GM12878 (cell line): Measurements from ENCODE around the gene ZNF45. TPM values are rescaled to one million over a fixed set of nuclear protein-coding genes. Genes with fewer than 3 reads are reported as not detected.

ENCODE experiments used
- ATAC-seq: fragments of 200-7000 bp; cut with Tn5 transposase; 3 replicates; pipeline ENCODE4 v1.9.1; 2020; ENCODE audit warnings: mild to moderate bottlenecking, moderate library complexity
- BruUV-seq: library from RNA; stranded (reverse); fragments of 400-500 nt; replicated peaks from 2 replicates; lab custom pipeline; 2021; lab: Mats Ljungman, UMichigan
- CTCF ChIA-PET: fragments of 300-600 bp; sonication (Branson Sonifier 250); formaldehyde crosslinking; extraction: SDS; loops from one replicate; lab custom pipeline; 2021; ENCODE audit warnings: inconsistent platforms; lab: Yijun Ruan, JAX
- POLR2A ChIA-PET: fragments of 350-600 bp; formaldehyde crosslinking; extraction: SDS; loops from one replicate; lab custom pipeline; 2021; ENCODE audit warnings: inconsistent platforms; lab: Charles Lee
- RAD21 ChIA-PET: fragments of 300-600 bp; sonication (Branson Sonifier 250); formaldehyde crosslinking; loops from one replicate; lab custom pipeline; 2023; ENCODE audit warnings: antibody characterized with exemption; ENCODE audit not compliant: unreplicated experiment; lab: Charles Lee
- SMC1A ChIA-PET: fragments of 300-600 bp; sonication (Branson Sonifier 250); formaldehyde crosslinking; loops from one replicate; lab custom pipeline; 2023; ENCODE audit not compliant: unreplicated experiment, uncharacterized antibody; lab: Charles Lee
- DNase-seq: peaks from one replicate; pipeline ENCODE4 v3.0.0-alpha.2; 2011; ENCODE audit warnings: low read depth, low spot score
- FAIRE-seq: peaks from 3 replicates; lab custom pipeline; 2011; peaks lifted over from hg19 to GRCh38; lab: Jason Lieb, UNC
- H2AFZ ChIP-seq: 2 replicates; pipeline ENCODE4 v1.6.0; 2011; ENCODE audit warnings: low read depth, low read length, control low read depth; ENCODE audit not compliant: control insufficient read depth
- H3K27ac ChIP-seq: 2 replicates; pipeline ENCODE4 v1.5.1; 2011; ENCODE audit warnings: control low read depth; ENCODE audit not compliant: control insufficient read depth, insufficient read depth
- H3K27me3 ChIP-seq, 2 experiments: replicated peaks in 1 of 2; 2 replicates each; pipeline versions ENCODE4 v1.6.0 to v1.6.1; 2011; ENCODE audit warnings: low read length in 1 of 2; ENCODE audit not compliant: control insufficient read depth in 2 of 2, insufficient read depth in 2 of 2
- H3K36me3 ChIP-seq, 2 experiments: 2 replicates each; pipeline ENCODE4 v1.5.1; 2011; ENCODE audit warnings: low read length in 1 of 2; ENCODE audit not compliant: control insufficient read depth in 2 of 2, insufficient read depth in 2 of 2
- H3K4me1 ChIP-seq: 2 replicates; pipeline ENCODE4 v1.6.1; 2011; ENCODE audit warnings: mild to moderate bottlenecking, low read length, moderate library complexity, mixed read lengths; ENCODE audit not compliant: control insufficient read depth, insufficient read depth
- H3K4me2 ChIP-seq: 2 replicates; pipeline ENCODE4 v1.6.0; 2011; ENCODE audit warnings: control low read depth; ENCODE audit not compliant: control insufficient read depth, insufficient read depth
- H3K4me3 ChIP-seq: fragments of 200-600 bp; sonication (generic); 2 replicates; pipeline ENCODE4 v1.5.1; 2016
- H3K79me2 ChIP-seq: 2 replicates; pipeline ENCODE4 v1.6.0; 2011; ENCODE audit warnings: low read length; ENCODE audit not compliant: control insufficient read depth, insufficient read depth
- H3K9ac ChIP-seq: 2 replicates; pipeline ENCODE4 v1.8.0; 2011; ENCODE audit warnings: low read length, control low read depth, mixed read lengths; ENCODE audit not compliant: control insufficient read depth, insufficient read depth
- H3K9me3 ChIP-seq: replicated peaks from 3 replicates; pipeline ENCODE4 v1.5.1; 2011; ENCODE audit warnings: mild to moderate bottlenecking, low read length; ENCODE audit not compliant: control insufficient read depth, insufficient read depth
- H4K20me1 ChIP-seq: 2 replicates; pipeline ENCODE4 v1.6.0; 2011; ENCODE audit not compliant: control insufficient read depth, insufficient read depth
- CBFB ChIP-seq: IDR thresholded peaks from 2 replicates; pipeline ENCODE4 v1.6.1; 2016; ENCODE audit warnings: antibody characterized with exemption, low read depth
- CBX5 ChIP-seq: sonication (generic); IDR thresholded peaks from 2 replicates; pipeline ENCODE4 v1.6.1; 2016; ENCODE audit warnings: low read depth, moderate library complexity, mild to moderate bottlenecking, inconsistent platforms
- FOXM1 ChIP-seq: IDR thresholded peaks from 2 replicates; pipeline ENCODE4 v1.6.1; 2012; ENCODE audit warnings: low read depth, mild to moderate bottlenecking, inconsistent platforms, low read length, moderate library complexity
- IRF4 ChIP-seq: IDR thresholded peaks from 2 replicates; pipeline ENCODE4 v1.6.1; 2011; ENCODE audit warnings: low read depth, low read length
- KAT2A ChIP-seq: conservative IDR thresholded peaks from 2 replicates; pipeline ENCODE4 v1.6.1; 2011; ENCODE audit warnings: low read depth, low read length; ENCODE audit not compliant: control insufficient read depth
- KDM1A ChIP-seq: fragments of 200-600 bp; sonication (generic); IDR thresholded peaks from 2 replicates; pipeline ENCODE4 v1.6.1; 2016; ENCODE audit warnings: borderline replicate concordance
- MYC ChIP-seq: IDR thresholded peaks from 2 replicates; pipeline ENCODE4 v1.6.1; 2011; ENCODE audit warnings: mild to moderate bottlenecking, low read length, moderate library complexity, inconsistent platforms; ENCODE audit not compliant: insufficient read depth, insufficient replicate concordance, insufficient read length, severe bottlenecking
- PML ChIP-seq: IDR thresholded peaks from 2 replicates; pipeline ENCODE4 v1.6.1; 2012; ENCODE audit warnings: low read length, inconsistent platforms
- POLR2A ChIP-seq: IDR thresholded peaks from 2 replicates; pipeline ENCODE4 v1.6.1; 2011; ENCODE audit warnings: low read depth, mild to moderate bottlenecking, low read length
- RFX5 ChIP-seq: IDR thresholded peaks from 2 replicates; pipeline ENCODE4 v1.6.1; 2011; ENCODE audit warnings: low read depth, low read length, improper control_type of control experiment
- SIN3A ChIP-seq: IDR thresholded peaks from 2 replicates; pipeline ENCODE4 v1.6.1; 2012; ENCODE audit warnings: low read depth, low read length, improper control_type of control experiment
- SREBF1 ChIP-seq: IDR thresholded peaks from 2 replicates; pipeline ENCODE4 v1.6.1; 2012; ENCODE audit warnings: mild to moderate bottlenecking, low read length
- TAF1 ChIP-seq: IDR thresholded peaks from 2 replicates; pipeline ENCODE4 v1.6.1; 2011; ENCODE audit warnings: mild to moderate bottlenecking, low read depth, low read length, borderline replicate concordance
- WRNIP1 ChIP-seq: IDR thresholded peaks from 2 replicates; pipeline ENCODE4 v1.6.1; 2011; ENCODE audit warnings: low read depth, low read length, improper control_type of control experiment, borderline replicate concordance
- ZSCAN29 ChIP-seq: fragments of 450-650 bp; IDR thresholded peaks from 2 replicates; pipeline ENCODE4 v1.6.1; 2017; ENCODE audit warnings: mild to moderate bottlenecking, moderate library complexity
- WGBS: methylation state at CpG from one replicate; pipeline ENCODE4 v1.1.6; 2016; ENCODE audit warnings: low lambda C conversion rate; ENCODE audit not compliant: insufficient replicate concordance, insufficient coverage; ENCODE audit errors: missing lambda C conversion rate; 5-methylcytosine and 5-hydroxymethylcytosine counted together
- in situ Hi-C: fragments of 300-500 bp; cut with MboI; formaldehyde crosslinking; loops from 9 replicates; pipeline ENCODE4 v1.14.3; 2018; ENCODE audit warnings: mixed read lengths
- intact Hi-C: fragments of 100-400 bp; cut with micrococcal nuclease; formaldehyde crosslinking; loops from one replicate; pipeline ENCODE4 v1.14.2; 2022; ENCODE audit not compliant: unreplicated experiment
- polyA plus RNA-seq, 11 experiments: library from polyadenylated mRNA; depleted of rRNA in 4 of 11; unstranded in 6 of 11; stranded (reverse) in 5 of 11; fragments of >200 nt; fragmentation: Nextera tagmentation in 4 of 11; fragmentation: Illumina TruSeq in 1 of 11; extraction: Ambion mirVana in 4 of 11; extraction: Trizol in 1 of 11; gene quantifications; 1 replicate in 1 of 11; 2 replicates in 10 of 11; pipeline versions ENCODE4 v1.2.1 to v1.2.3, GENCODE V29; 2011 to 2016; ENCODE audit warnings: inconsistent platforms in 2 of 11, missing spikeins in 2 of 11, low read depth in 1 of 11
- total RNA-seq, 4 experiments: library from RNA; depleted of rRNA in 3 of 4; stranded (reverse); fragments of >200 nt in 3 of 4; fragmentation: Illumina TruSeq in 1 of 4; extraction: Trizol in 1 of 4; gene quantifications; 2 replicates each; pipeline versions ENCODE4 v1.2.1 to v1.2.3, GENCODE V29; 2013 to 2021
- TF ChIP-seq, protein P1 (sequence below): fragments of 450-650 bp; IDR thresholded peaks from 2 replicates; pipeline ENCODE4 v1.6.1; 2016; ENCODE audit warnings: mild to moderate bottlenecking, moderate library complexity, borderline replicate concordance
- TF ChIP-seq, protein P2 (sequence below): IDR thresholded peaks from 2 replicates; pipeline ENCODE4 v1.6.1; 2011; ENCODE audit warnings: borderline replicate concordance, low read depth, mild to moderate bottlenecking, moderate library complexity, mixed read lengths, low read length; ENCODE audit not compliant: insufficient read depth; ENCODE audit errors: extremely low read length
- TF ChIP-seq, protein P3 (sequence below): fragments of 450-650 bp; IDR thresholded peaks from 2 replicates; pipeline ENCODE4 v1.6.1; 2017; ENCODE audit warnings: mild to moderate bottlenecking, low read depth, inconsistent platforms; ENCODE audit not compliant: poor library complexity, severe bottlenecking

The ZNF45 gene
- total and polyA plus RNA-seq, 10 of the 15 experiments (the other 5 are each of a cell fraction or from before 2014, with no cell fraction given) = 4.2 to 23.1 (median 15.9) TPM

DNA sequence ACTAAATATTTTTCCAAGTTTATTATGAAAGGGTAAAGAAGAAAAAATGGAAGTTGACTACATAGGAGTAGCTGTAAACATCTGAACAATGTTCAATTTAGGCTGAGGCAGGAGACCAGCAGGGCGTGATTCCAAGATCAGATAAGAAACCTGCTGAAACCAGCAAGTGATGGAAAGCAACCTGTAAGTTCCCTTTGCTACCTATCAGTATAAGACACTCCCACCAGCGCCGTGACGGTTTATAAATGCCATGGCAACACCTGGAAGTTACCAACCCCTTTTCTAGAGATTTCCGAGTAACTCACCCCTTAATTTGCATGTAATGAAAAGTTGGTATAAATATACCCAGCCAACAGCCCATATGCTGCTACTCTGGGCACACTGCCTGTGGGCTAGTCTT lies 1.1 kb upstream of the ZNF45 start:
- Histone ChIP-seq H3K27ac (no peak overlapping the region), H3K4me3 (no peak overlapping the region), H3K79me2 (peaks cover 9% of the 10 kb centered on the region), H3K9ac (no peak overlapping the region), H3K4me1 (no peaks in the 10 kb centered on the region), H3K27me3 (no peaks in the 10 kb centered on the region), H2AFZ (no peak overlapping the region), H3K36me3 (peaks cover 0 to 4% of the 10 kb centered on the region in 2 experiments; a peak in 1 of 4 replicates), H4K20me1 (no peaks in the 10 kb centered on the region), H3K4me2 (no peak overlapping the region), H3K9me3 (peaks cover 4% of the 10 kb centered on the region; the same call in 1 of the 3 replicates)
- no peak for FAIRE-seq
- TF ChIP-seq, protein P1, sequence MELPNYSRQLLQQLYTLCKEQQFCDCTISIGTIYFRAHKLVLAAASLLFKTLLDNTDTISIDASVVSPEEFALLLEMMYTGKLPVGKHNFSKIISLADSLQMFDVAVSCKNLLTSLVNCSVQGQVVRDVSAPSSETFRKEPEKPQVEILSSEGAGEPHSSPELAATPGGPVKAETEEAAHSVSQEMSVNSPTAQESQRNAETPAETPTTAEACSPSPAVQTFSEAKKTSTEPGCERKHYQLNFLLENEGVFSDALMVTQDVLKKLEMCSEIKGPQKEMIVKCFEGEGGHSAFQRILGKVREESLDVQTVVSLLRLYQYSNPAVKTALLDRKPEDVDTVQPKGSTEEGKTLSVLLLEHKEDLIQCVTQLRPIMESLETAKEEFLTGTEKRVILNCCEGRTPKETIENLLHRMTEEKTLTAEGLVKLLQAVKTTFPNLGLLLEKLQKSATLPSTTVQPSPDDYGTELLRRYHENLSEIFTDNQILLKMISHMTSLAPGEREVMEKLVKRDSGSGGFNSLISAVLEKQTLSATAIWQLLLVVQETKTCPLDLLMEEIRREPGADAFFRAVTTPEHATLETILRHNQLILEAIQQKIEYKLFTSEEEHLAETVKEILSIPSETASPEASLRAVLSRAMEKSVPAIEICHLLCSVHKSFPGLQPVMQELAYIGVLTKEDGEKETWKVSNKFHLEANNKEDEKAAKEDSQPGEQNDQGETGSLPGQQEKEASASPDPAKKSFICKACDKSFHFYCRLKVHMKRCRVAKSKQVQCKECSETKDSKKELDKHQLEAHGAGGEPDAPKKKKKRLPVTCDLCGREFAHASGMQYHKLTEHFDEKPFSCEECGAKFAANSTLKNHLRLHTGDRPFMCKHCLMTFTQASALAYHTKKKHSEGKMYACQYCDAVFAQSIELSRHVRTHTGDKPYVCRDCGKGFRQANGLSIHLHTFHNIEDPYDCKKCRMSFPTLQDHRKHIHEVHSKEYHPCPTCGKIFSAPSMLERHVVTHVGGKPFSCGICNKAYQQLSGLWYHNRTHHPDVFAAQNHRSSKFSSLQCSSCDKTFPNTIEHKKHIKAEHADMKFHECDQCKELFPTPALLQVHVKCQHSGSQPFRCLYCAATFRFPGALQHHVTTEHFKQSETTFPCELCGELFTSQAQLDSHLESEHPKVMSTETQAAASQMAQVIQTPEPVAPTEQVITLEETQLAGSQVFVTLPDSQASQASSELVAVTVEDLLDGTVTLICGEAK = no peak
- TF ChIP-seq TAF1 = no peak
- TF ChIP-seq MYC = no peak
- no peak for TF ChIP-seq SIN3A
- no peak for TF ChIP-seq KDM1A
- no peak for TF ChIP-seq RFX5
- no peak for TF ChIP-seq ZSCAN29
- no peak for TF ChIP-seq FOXM1
- TF ChIP-seq SREBF1 = no peak
- no peak for TF ChIP-seq CBX5
- TF ChIP-seq WRNIP1 = no peak
- no peak for TF ChIP-seq IRF4
- TF ChIP-seq, protein P2, sequence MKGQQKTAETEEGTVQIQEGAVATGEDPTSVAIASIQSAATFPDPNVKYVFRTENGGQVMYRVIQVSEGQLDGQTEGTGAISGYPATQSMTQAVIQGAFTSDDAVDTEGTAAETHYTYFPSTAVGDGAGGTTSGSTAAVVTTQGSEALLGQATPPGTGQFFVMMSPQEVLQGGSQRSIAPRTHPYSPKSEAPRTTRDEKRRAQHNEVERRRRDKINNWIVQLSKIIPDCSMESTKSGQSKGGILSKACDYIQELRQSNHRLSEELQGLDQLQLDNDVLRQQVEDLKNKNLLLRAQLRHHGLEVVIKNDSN = no peak
- no peak for TF ChIP-seq POLR2A
- TF ChIP-seq PML = no peak
- no peak for TF ChIP-seq CBFB
- TF ChIP-seq, protein P3, sequence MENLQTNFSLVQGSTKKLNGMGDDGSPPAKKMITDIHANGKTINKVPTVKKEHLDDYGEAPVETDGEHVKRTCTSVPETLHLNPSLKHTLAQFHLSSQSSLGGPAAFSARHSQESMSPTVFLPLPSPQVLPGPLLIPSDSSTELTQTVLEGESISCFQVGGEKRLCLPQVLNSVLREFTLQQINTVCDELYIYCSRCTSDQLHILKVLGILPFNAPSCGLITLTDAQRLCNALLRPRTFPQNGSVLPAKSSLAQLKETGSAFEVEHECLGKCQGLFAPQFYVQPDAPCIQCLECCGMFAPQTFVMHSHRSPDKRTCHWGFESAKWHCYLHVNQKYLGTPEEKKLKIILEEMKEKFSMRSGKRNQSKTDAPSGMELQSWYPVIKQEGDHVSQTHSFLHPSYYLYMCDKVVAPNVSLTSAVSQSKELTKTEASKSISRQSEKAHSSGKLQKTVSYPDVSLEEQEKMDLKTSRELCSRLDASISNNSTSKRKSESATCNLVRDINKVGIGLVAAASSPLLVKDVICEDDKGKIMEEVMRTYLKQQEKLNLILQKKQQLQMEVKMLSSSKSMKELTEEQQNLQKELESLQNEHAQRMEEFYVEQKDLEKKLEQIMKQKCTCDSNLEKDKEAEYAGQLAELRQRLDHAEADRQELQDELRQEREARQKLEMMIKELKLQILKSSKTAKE = no peak
- no peak for TF ChIP-seq KAT2A
- POLR2A ChIA-PET = interaction anchor here (1.2 to 2.9 kb wide), 2 partner anchors 15 to 67 kb away, joined by 4 to 16 read pairs; partner anchors contain the start of gene ZNF221
- intact Hi-C loops = loop anchor here (1.0 to 10.0 kb wide), 2 partner anchors 15 to 159 kb away; partner anchors contain the start of genes ZNF221 and ZNF224
- ATAC-seq = no peak
- 51% methylated on average over 5 of the region's 5 CpGs for WGBS
- no TSS peak for BruUV-seq
- in situ Hi-C loops = no loop called here
- SMC1A ChIA-PET = interaction anchor here (0.6 to 1.6 kb wide), 6 partner anchors 12 to 268 kb away, joined by 3 to 12 read pairs (median 4); partner anchors contain the start of genes ZNF155 and ZNF221
- no peak for DNase-seq
- RAD21 ChIA-PET = interaction anchor here (1.2 to 1.5 kb wide), 2 partner anchors 159 to 276 kb away, joined by 3 read pairs; partner anchors contain the start of gene ZNF227
- CTCF ChIA-PET = interaction anchor here (1.0 to 2.3 kb wide), 5 partner anchors 15 to 137 kb away, joined by 3 to 14 read pairs (median 7); partner anchors contain the start of gene ZNF221
